HG03025 (cell line): ENCODE results near the gene UBQLN3.

Experiments used
- ATAC-seq: cut with Tn5 transposase; IDR thresholded peaks from one replicate; pipeline ENCODE4 v1.9.1; 2021; ENCODE audit warnings: mild to moderate bottlenecking, moderate library complexity; ENCODE audit not compliant: unreplicated experiment, low FRiP score

The UBQLN3 gene

DNA sequence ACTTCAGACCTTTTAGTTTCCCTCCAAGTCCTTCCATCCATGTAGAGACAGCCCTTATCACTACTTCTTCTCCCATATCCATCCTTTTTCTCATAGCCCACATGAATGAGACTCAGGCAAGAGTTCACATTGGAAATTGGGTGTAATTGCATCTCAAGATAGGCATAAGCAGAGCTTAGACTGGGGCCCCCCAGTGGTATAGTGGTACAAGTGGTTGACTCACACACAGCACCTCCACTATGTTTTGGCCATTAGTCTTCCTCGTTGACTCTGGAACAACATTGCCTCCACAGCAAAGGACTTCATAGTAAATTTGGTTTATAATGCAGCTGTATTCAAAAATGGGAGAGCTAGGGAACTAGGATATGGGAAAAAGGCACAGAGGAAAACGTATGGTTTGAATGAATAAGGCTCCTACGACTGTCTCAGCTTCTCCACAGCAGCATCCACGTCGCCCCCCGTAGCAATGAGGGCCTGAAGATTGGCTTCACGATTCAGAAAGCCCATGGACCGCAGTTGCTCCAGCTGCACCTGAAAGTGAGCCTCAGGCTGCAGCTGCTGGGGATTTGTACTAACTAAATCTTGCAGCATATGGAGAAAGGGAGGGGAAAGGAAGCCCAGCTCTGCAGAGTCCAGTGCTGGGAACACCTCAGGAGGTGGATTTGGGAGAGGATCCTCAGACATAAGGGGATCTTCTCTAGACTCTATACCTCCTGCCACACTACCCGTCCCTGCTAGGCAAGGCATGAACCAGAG, 2.4 kb downstream of the UBQLN3 start:
- ATAC-seq = no peak

DNA sequence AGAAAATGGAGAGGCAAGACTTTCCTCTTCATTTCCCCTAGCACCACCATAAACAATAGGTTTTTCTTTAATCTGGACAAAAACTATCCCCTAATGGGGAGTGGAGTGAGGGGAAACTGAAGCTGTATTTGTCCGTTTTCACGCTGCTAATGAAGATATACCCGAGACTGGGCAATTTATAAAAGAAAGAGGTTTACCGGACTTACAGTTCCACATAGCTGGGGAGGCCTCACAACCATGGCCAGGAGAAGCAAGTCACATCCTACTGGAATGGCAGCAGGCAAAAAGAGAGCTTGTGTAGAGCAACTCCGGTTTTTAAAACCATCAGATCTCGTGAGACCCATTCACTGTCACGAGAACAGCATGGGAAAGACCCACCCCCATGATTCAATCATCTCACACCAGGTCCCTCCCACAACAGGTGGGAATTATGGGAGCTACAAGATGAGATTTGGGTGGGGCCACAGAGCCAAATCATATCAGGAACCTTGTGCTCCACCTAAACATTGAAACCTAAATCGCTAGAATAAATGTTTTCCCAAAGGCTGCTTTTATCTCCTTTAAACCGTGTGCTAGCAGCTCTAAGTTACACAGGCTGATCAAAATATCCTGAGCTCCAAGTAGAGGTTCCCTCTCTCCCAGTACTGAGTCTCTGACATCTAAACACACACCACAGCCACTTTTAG, 4.3 kb downstream of the UBQLN3 start:
- ATAC-seq = no peak

- no peak for ATAC-seq
Observed at GRCh38 chr11:5504403-5504921, 5.3 kb downstream of the UBQLN3 start.

- no peak for ATAC-seq
Observed at GRCh38 chr11:5500393-5500801, 9.4 kb downstream of the UBQLN3 start.

DNA sequence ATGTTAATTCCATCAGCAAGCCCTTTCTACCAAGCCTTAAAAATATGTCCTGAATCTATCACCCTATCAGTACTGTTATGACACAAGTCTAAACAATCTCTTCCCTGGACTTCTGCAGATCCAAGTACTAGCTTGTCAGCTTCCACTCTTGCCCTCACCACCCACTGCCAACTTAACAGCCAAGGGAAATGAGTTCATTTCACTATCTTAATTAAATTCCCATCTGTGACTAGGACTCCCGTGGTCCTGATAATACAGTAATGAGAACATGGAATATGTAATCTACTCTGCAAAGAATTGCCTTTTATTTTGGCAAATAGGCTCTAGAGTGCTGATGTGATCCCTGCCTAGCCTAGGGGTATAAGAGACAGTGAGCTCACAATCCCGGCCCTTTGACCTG, 10.1 kb downstream of the UBQLN3 start:
- ATAC-seq = no peak

- ATAC-seq = no peak
Observed at GRCh38 chr11:5489576-5490357, 20.0 kb downstream of the UBQLN3 start.

GRCh38 chr11:5488798-5489399, 20.9 kb downstream of the UBQLN3 start:
- no peak for ATAC-seq

DNA sequence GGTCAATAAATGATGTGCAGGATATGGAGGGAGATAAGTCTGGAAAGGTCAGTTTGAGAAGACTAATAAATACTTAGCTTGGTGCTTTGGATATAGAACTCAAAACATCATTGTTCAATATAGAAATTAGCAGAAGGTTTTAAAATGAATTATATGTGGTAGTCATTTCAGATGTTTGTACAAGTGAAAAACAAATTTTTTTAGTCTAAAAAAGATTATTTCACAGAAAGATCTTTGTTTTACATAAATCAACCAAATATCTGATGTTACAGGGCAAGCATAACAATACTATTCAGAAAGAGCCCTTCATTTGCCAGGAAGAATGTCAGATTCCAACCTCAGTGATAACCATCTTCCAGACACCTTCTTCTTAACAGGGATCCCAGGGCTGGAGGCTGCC, 21.4 kb downstream of the UBQLN3 start, which contains the start of gene OR52D1:
OR52D1 (plus strand) TSS at position 301 of the 400 bp plus-strand sequence; CDS start at position 323, 22 bp downstream.
- ATAC-seq = no peak

DNA sequence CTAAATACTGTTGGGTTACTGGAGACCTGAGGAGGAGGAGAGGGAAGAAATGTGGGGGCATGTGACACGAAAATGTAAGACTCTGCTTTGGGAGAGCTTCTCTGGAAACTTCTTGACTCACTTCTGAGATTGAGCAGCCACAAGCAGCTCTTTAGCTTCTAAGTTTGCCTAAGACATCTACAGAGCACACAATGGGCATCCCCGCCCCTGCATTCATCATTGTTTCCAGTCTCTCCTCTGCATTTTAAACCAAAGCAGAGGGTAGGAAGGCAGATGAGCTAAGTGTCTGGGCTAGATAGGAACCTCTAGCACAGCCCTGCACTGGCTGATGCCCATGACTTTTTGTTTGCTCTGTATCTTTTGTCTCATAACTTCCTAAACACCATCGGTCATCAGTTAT, 23.3 kb downstream of the UBQLN3 start:
- no peak for ATAC-seq

- ATAC-seq = no peak
Observed at GRCh38 chr11:5486003-5486402, 23.8 kb downstream of the UBQLN3 start.

GRCh38 chr11:5476186-5476819, 33.5 kb downstream of the UBQLN3 start:
- peak; percentile 89 for ATAC-seq

GRCh38 chr11:5473921-5474320, 35.8 kb downstream of the UBQLN3 start:
- no peak for ATAC-seq

DNA sequence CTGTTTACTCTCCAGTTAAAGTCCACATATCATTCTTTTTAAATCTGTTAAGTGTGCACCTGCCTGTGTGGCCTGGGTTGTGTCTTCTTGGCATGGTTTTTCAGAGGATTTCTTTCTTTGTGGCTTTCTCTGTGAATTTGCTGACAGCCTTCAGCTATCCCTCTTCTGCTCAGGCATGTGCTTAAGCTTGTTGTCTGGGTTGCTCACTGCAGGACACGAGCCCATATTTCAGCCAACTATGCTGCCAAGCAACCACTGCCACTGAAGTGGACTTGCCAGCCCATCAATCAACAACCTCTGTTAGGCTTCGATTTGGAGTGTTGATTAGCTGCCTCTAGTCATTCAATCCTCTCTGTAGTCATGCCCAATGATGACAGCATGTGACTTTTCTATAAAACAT, 42.2 kb downstream of the UBQLN3 start:
- ATAC-seq = no peak

- ATAC-seq = no peak
Observed at GRCh38 chr11:5460983-5461621, 48.7 kb downstream of the UBQLN3 start.
